ENCODE results near the gene ATN1.

GRCh38 chr12:6917491-6918231 is 10.1 kb upstream of the ATN1 start:
- TF ChIP-seq CTCF (IDR thresholded peaks at IDR 0.05; ENCODE audit: borderline replicate concordance, extremely low read depth, low read length, poor library complexity, severe bottlenecking) (no peak), EZH2 (IDR thresholded peaks at IDR 0.05; ENCODE audit: borderline replicate concordance, low read depth, low read length, severe bottlenecking) (no peak)

Data from DND-41 (cell line).